Progenitor cell of endocrine pancreas (in vitro differentiated cells): Measurements from ENCODE around the gene FANCL. TPM values are rescaled to one million over a fixed set of nuclear protein-coding genes. Genes with fewer than 3 reads are reported as not detected.
"Not testable (repeated sequence)": the region's sequence is repeated elsewhere in the genome, so short reads cannot be mapped to it uniquely, and the experiment has no call there.

Experiments used
- DNase-seq: peaks from one replicate; pipeline ENCODE4 v3.0.0; 2021; ENCODE audit warnings: low spot score; ENCODE audit not compliant: unreplicated experiment
- H3K27ac Mint-ChIP-seq: 2 replicates; pipeline ENCODE4 v1.8.0; 2021; ENCODE audit warnings: mild to moderate bottlenecking, moderate library complexity, mixed read lengths
- H3K27me3 Mint-ChIP-seq: 2 replicates; pipeline ENCODE4 v1.8.0; 2021; ENCODE audit warnings: mixed read lengths
- H3K36me3 Mint-ChIP-seq: 2 replicates; pipeline ENCODE4 v1.8.0; 2022; ENCODE audit warnings: mixed read lengths; ENCODE audit not compliant: insufficient read depth
- H3K4me1 Mint-ChIP-seq: 2 replicates; pipeline ENCODE4 v1.8.0; 2021; ENCODE audit warnings: low read depth, mixed read lengths
- H3K4me3 Mint-ChIP-seq: 2 replicates; pipeline ENCODE4 v1.8.0; 2021; ENCODE audit warnings: low read depth, mild to moderate bottlenecking, moderate library complexity, mixed read lengths
- H3K9me3 Mint-ChIP-seq: 2 replicates; pipeline ENCODE4 v1.8.0; 2021; ENCODE audit warnings: low read depth, mixed read lengths
- CTCF ChIP-seq: fragments of 200-600 bp; sonication (generic); IDR thresholded peaks from one replicate; pipeline ENCODE4 v1.5.0; 2021; ENCODE audit warnings: antibody characterized with exemption, mild to moderate bottlenecking; ENCODE audit not compliant: unreplicated experiment
- total RNA-seq: library from RNA; stranded (reverse); gene quantifications from 2 replicates; pipeline ENCODE4 v1.2.1, GENCODE V29; 2021

FANCL gene
- total RNA-seq, 1 donor from 2014 or later, result 40.0 TPM

GRCh38 chr2:58146707-58147106 lies 94.4 kb downstream of the FANCL start:
- no peak overlapping the region for H3K27ac Mint-ChIP-seq
- H3K4me3 Mint-ChIP-seq, result no peak overlapping the region
- H3K27me3 Mint-ChIP-seq, result no peaks in the 10 kb centered on the region
- H3K9me3 Mint-ChIP-seq, result no peaks in the 10 kb centered on the region
- TF ChIP-seq CTCF, result no peak
- DNase-seq, result no peak
- no peaks in the 10 kb centered on the region for H3K4me1 Mint-ChIP-seq
- peaks cover 2% of the 10 kb centered on the region for H3K36me3 Mint-ChIP-seq

- H3K27me3 Mint-ChIP-seq, result not testable (repeated sequence)
Observed at GRCh38 chr2:58145769-58146168, 95.4 kb downstream of the FANCL start.

GRCh38 chr2:58140508-58141072 lies 100.5 kb downstream of the FANCL start:
- Mint-ChIP-seq H3K27ac (no peak overlapping the region), H3K4me1 (no peaks in the 10 kb centered on the region), H3K27me3 (no peaks in the 10 kb centered on the region), H3K36me3 (peaks cover 8% of the 10 kb centered on the region), H3K4me3 (no peak overlapping the region), H3K9me3 (no peaks in the 10 kb centered on the region)
- no peak for DNase-seq
- TF ChIP-seq CTCF, result no peak

More at GRCh38 chr2:58145769-58146168, 95.4 kb downstream of the FANCL start:
- not testable (repeated sequence) for H3K9me3 Mint-ChIP-seq, H3K36me3 Mint-ChIP-seq, H3K4me1 Mint-ChIP-seq, H3K27ac Mint-ChIP-seq, DNase-seq, H3K4me3 Mint-ChIP-seq

DNA sequence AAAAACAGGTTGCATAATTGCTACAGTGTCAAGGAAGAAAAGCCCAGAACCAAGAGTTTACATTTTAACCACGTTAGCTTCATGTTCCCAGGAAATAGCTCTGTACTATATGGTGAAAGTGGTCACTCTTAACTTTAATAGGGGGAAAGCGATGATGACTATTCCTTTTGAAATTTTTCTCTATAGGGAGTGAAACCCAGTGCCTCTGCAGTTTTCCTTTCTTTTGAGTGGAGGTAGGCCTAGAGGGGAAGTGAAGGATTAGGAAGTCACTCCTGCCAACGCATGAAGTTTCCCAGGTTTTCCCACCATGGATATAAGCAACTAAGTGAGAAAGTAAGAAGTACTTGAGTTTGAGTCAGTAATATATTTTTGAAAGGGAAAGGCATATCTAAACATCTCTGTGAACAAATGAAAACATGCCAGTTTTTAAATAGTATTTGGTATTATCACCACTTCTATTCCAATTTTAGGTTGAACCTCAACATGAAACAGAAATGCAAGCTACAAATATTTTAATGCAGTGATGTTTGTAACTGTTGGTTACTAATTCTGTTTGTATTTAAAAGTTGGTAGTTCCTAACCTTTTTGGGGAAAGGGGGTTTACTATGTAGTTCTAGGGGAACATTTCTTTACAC lies 102.6 kb downstream of the FANCL start:
- H3K36me3 Mint-ChIP-seq, result peaks cover 10% of the 10 kb centered on the region
- H3K9me3 Mint-ChIP-seq, result no peaks in the 10 kb centered on the region
- no peak for TF ChIP-seq CTCF
- no peak overlapping the region for H3K27ac Mint-ChIP-seq
- H3K4me1 Mint-ChIP-seq, result no peaks in the 10 kb centered on the region
- H3K4me3 Mint-ChIP-seq, result no peak overlapping the region
- H3K27me3 Mint-ChIP-seq, result no peaks in the 10 kb centered on the region
- no peak for DNase-seq

DNA sequence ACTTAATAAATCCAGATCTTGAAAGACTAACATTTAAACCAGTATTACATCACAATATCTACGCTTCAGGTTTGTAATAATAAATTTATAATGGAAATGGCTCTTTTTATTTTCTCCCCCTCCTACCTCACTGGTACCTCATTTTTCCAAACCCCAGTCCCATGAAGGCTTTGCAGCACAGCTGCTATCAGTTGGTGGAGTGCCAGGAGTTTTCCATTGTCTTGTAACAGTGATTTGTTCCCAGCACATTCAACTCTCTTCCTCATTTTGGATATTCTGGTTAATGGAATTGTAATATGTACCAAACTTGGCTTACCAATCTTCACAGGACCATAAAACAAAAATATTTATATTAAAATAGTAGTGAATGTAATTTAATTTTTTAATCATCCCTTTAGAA lies 103.3 kb downstream of the FANCL start:
- no peaks in the 10 kb centered on the region for H3K9me3 Mint-ChIP-seq
- peaks cover 10% of the 10 kb centered on the region for H3K36me3 Mint-ChIP-seq
- no peak overlapping the region for H3K4me3 Mint-ChIP-seq
- no peaks in the 10 kb centered on the region for H3K4me1 Mint-ChIP-seq
- no peaks in the 10 kb centered on the region for H3K27me3 Mint-ChIP-seq
- no peak overlapping the region for H3K27ac Mint-ChIP-seq
- no peak for TF ChIP-seq CTCF
- no peak for DNase-seq

DNA sequence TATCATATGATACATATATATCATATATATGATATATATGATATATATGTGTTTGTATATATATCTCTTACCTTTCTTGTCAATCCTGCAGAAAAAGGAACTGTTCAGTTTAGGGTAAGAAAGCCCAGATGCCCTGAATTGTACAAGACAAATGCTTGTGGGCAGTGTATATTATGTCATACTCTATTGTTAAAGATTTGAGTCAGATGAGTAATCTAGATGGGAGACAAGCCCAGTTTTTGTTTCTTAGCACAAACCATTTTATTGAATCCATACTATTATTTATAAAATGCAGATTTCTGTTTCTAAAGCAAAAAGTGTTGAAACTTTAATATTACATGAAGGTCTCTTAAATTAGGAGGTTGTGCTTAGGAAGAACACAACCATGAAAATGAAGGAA lies 103.9 kb downstream of the FANCL start:
- Mint-ChIP-seq H3K9me3 (no peaks in the 10 kb centered on the region), H3K4me1 (no peaks in the 10 kb centered on the region), H3K36me3 (peaks cover 10% of the 10 kb centered on the region), H3K4me3 (no peak overlapping the region), H3K27ac (no peak overlapping the region), H3K27me3 (no peaks in the 10 kb centered on the region)
- DNase-seq, result no peak
- TF ChIP-seq CTCF, result no peak
